Stomach (tissue), 9 donors: ENCODE measurements around the gene CCDC6. TPM values are rescaled to one million over a fixed set of nuclear protein-coding genes. Genes with fewer than 3 reads are reported as not detected.
"Not testable (repeated sequence)": the region's sequence is repeated elsewhere in the genome, so short reads cannot be mapped to it uniquely, and the experiment has no call there.

Experiments used
- DNase-seq, 2 donors: peaks; one replicate each; pipeline versions ENCODE4 v3.0.0 to v3.0.0-alpha.2; 2013 to 2019
- H3K27ac ChIP-seq, 5 donors: fragments of 200-600 bp in 4 of 5; sonication (generic) in 4 of 5; one replicate each; pipeline ENCODE4 v1.5.1; 2013 to 2019; ENCODE audit warnings: mild to moderate bottlenecking in 1 of 5, moderate library complexity in 1 of 5
- H3K27me3 ChIP-seq, 3 donors: fragments of 200-600 bp; sonication (generic); one replicate each; pipeline ENCODE4 v1.5.1; 2017 to 2019; ENCODE audit warnings: mixed run types in 1 of 3
- H3K36me3 ChIP-seq, 4 donors: fragments of 200-600 bp; sonication (generic); 1 replicate in 3 of 4; 2 replicates in 1 of 4; pipeline ENCODE4 v1.5.1; 2016 to 2019
- H3K4me1 ChIP-seq, 4 donors: fragments of 200-600 bp; sonication (generic); one replicate each; pipeline ENCODE4 v1.5.1; 2016 to 2019
- H3K4me3 ChIP-seq, 4 donors: fragments of 200-600 bp; sonication (generic) in 3 of 4; one replicate each; pipeline ENCODE4 v1.5.1; 2016 to 2019; ENCODE audit warnings: mild to moderate bottlenecking in 1 of 4
- H3K9me3 ChIP-seq, 4 donors: fragments of 200-600 bp; sonication (generic); one replicate each; pipeline ENCODE4 v1.5.1; 2016 to 2019
- CTCF ChIP-seq, 7 experiments: fragments of 450-650 bp in 4 of 7; fragments of 200-600 bp in 3 of 7; sonication (generic) in 3 of 7; IDR thresholded peaks; one replicate each; pipeline ENCODE4 v1.5.1; 2016 to 2019; ENCODE audit warnings: antibody characterized with exemption in 7 of 7, control low read depth in 2 of 7, mild to moderate bottlenecking in 1 of 7
- EP300 ChIP-seq: sonication (generic); formaldehyde crosslinking; IDR thresholded peaks from one replicate; pipeline ENCODE4 v1.6.1; 2017; ENCODE audit warnings: antibody characterized with exemption
- POLR2A ChIP-seq, 4 donors: fragments of 450-650 bp; IDR thresholded peaks; one replicate each; pipeline ENCODE4 v1.6.1; 2016; ENCODE audit warnings: antibody characterized with exemption in 4 of 4, control low read depth in 2 of 4, mild to moderate bottlenecking in 1 of 4, moderate library complexity in 1 of 4
- POLR2AphosphoS5 ChIP-seq, 3 donors: sonication (generic); formaldehyde crosslinking; IDR thresholded peaks; one replicate each; pipeline ENCODE4 v1.6.1; 2016; ENCODE audit warnings: antibody characterized with exemption in 3 of 3
- WGBS, 5 donors: extraction: QIAGEN DNeasy Blood & Tissue Kit in 3 of 5; methylation state at CpG; one replicate each; pipeline versions ENCODE4 v1.1.5 to v1.1.7; 2013 to 2018; 5-methylcytosine and 5-hydroxymethylcytosine counted together
- intact Hi-C: fragments of 100-400 bp; cut with DNase I; formaldehyde crosslinking; loops from one replicate; pipeline ENCODE4 v1.15.1; 2023; ENCODE audit warnings: low total_unique reads
- polyA plus RNA-seq, 3 donors: library from polyadenylated mRNA; stranded (reverse); fragments of 200-250 nt; gene quantifications; one replicate each; pipeline ENCODE4 v1.2.3, GENCODE V29; 2013
- total RNA-seq, 5 donors: library from RNA; depleted of rRNA; stranded (reverse); fragments of >200 nt; gene quantifications; one replicate each; pipeline versions ENCODE4 v1.1.0 to v1.2.3, GENCODE V29; 2014 to 2016
- donor health status: healthy with polysubstance abuse.
- donor health status: Bipolar disorder and iron deficiency.
- donor health status: healthy.

Gene CCDC6
- total and polyA plus RNA-seq, 8 donors, result 12.5 to 56.0 (median 17.0) TPM

GRCh38 chr10:59942556-59942955 is 36.2 kb upstream of the CCDC6 start:
- no peak overlapping the region for H3K4me3 ChIP-seq
- no peak for DNase-seq
- H3K9me3 ChIP-seq, result no peaks in the 10 kb centered on the region
- H3K36me3 ChIP-seq, result no peaks in the 10 kb centered on the region
- H3K27ac ChIP-seq, result no peak overlapping the region
- H3K4me1 ChIP-seq, result no peaks in the 10 kb centered on the region
- no peaks in the 10 kb centered on the region for H3K27me3 ChIP-seq
- intact Hi-C loops, result no loop called here
- TF ChIP-seq CTCF (IDR thresholded peaks at IDR 0.05), result no peak
- no peak for TF ChIP-seq EP300
- no peak for TF ChIP-seq POLR2A (IDR thresholded peaks at IDR 0.05)
- no peak for TF ChIP-seq POLR2AphosphoS5 (IDR thresholded peaks at IDR 0.05)
- WGBS, 5 donors, result 86 to 96% (median 88%) methylated on average over 4 of the region's 4 CpGs

DNA sequence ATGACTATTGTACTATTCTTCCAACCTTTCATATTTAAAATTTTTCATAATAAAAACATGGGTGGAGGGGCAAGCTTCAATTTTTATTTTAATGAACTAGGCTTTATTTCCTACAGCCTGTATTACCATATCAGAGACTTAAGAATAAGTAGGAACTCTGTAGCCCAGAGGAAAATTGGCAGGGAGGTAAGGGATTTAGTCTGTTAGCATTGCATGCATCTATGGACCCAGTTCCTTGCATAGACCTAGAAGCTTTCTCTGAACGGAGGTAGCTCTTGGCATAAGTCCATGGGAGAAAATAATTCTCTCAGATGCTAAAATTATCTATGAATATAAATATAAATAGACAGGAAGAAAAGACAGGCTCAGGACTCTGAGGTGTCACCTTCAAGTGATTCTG is 31.4 kb upstream of the CCDC6 start:
- Histone ChIP-seq H3K4me3 (no peak overlapping the region), H3K27ac (no peak overlapping the region), H3K4me1 (no peaks in the 10 kb centered on the region), H3K36me3 (no peaks in the 10 kb centered on the region), H3K27me3 (no peaks in the 10 kb centered on the region), H3K9me3 (no peaks in the 10 kb centered on the region)
- WGBS, 5 donors, result 50 to 70% (median 66%) methylated on average over 1 of the region's 1 CpG
- DNase-seq, result no peak
- intact Hi-C loops, result no loop called here
- TF ChIP-seq POLR2A (IDR thresholded peaks at IDR 0.05), result no peak
- no peak for TF ChIP-seq POLR2AphosphoS5 (IDR thresholded peaks at IDR 0.05)
- no peak for TF ChIP-seq EP300
- TF ChIP-seq CTCF (IDR thresholded peaks at IDR 0.05), result no peak

- Histone ChIP-seq H3K9me3 (peaks cover 0 to 3% (median 0%) of the 10 kb centered on the region in 4 donors), H3K4me3 (no peak overlapping the region), H3K36me3 (no peaks in the 10 kb centered on the region), H3K27me3 (no peaks in the 10 kb centered on the region), H3K4me1 (no peaks in the 10 kb centered on the region), H3K27ac (no peak overlapping the region)
- 61 to 92% (median 82%) methylated on average over 2 of the region's 2 CpGs for WGBS, 5 donors
- no peak for DNase-seq
- intact Hi-C loops, result no loop called here
- no peak for TF ChIP-seq EP300
- TF ChIP-seq POLR2A (IDR thresholded peaks at IDR 0.05), result no peak
- TF ChIP-seq POLR2AphosphoS5 (IDR thresholded peaks at IDR 0.05), result no peak
- no peak for TF ChIP-seq CTCF (IDR thresholded peaks at IDR 0.05)
These were observed 28.3 kb upstream of the CCDC6 start for GRCh38 chr10:59934701-59935100.

GRCh38 chr10:59930788-59931521 is 24.6 kb upstream of the CCDC6 start:
- not testable (repeated sequence) for H3K36me3 ChIP-seq

DNA sequence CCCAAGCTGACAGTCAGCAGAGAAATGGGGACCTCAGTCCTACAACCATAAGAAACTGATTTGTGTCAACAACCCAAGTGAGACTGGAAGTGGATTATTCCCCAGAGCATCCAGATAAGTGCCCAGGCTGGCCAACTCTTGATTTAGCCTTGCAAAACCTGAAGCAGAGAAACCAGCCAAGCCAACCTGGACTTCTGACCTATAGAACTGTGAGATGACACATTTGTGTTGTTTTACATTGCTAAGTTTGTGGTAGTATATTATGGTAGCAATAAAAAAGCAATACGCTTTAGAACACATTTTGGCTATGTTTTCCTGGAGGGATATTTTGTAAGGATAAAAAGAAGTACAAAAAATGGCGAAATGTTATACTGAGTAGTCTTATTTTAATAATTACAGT is 19.7 kb upstream of the CCDC6 start:
- no peak for DNase-seq
- WGBS, 5 donors, result 90 to 97% (median 94%) methylated on average over 2 of the region's 2 CpGs
- H3K27me3 ChIP-seq, result no peaks in the 10 kb centered on the region

More at GRCh38 chr10:59930788-59931521, 24.6 kb upstream of the CCDC6 start:
- H3K27me3 ChIP-seq, DNase-seq, H3K4me1 ChIP-seq, H3K27ac ChIP-seq, intact Hi-C loops, H3K4me3 ChIP-seq, H3K9me3 ChIP-seq: not testable (repeated sequence)
- 84 to 92% (median 90%) methylated on average over 5 of the region's 5 CpGs for WGBS, 5 donors

More for the DNA sequence above, 19.7 kb upstream of the CCDC6 start:
- Histone ChIP-seq H3K36me3 (no peaks in the 10 kb centered on the region), H3K9me3 (peaks cover 5 to 29% (median 15%) of the 10 kb centered on the region in 4 donors), H3K4me3 (no peak overlapping the region), H3K27ac (no peak overlapping the region), H3K4me1 (no peaks in the 10 kb centered on the region)
- TF ChIP-seq CTCF (IDR thresholded peaks at IDR 0.05) (no peak), POLR2AphosphoS5 (IDR thresholded peaks at IDR 0.05) (no peak), EP300 (no peak)
- intact Hi-C loops, result no loop called here
